Psoas muscle (tissue), 8 donors: Measurements from ENCODE around the gene CEMIP2. TPM values are rescaled to one million over a fixed set of nuclear protein-coding genes. Genes with fewer than 3 reads are reported as not detected.
A peak's percentile ranks its signal among the peaks of the same experiment; 100 is the strongest.
"Not testable (repeated sequence)": the region's sequence is repeated elsewhere in the genome, so short reads cannot be mapped to it uniquely, and the experiment has no call there.

Source experiments
- ATAC-seq, 4 donors: fragments of 200-7000 bp; cut with Tn5 transposase; one replicate each; pipeline ENCODE4 v1.9.1; 2020; ENCODE audit warnings: moderate library complexity in 3 of 4, mild to moderate bottlenecking in 2 of 4
- DNase-seq, 2 donors: peaks; one replicate each; pipeline ENCODE4 v3.0.0-alpha.2; 2020
- H3K27ac ChIP-seq: fragments of 200-600 bp; one replicate; pipeline ENCODE4 v1.8.0; 2022
- H3K27me3 ChIP-seq, 3 donors: fragments of 200-600 bp in 1 of 3; one replicate each; pipeline versions ENCODE4 v1.6.1 to v1.8.0; 2013 to 2022; ENCODE audit warnings: low read length in 2 of 3, mild to moderate bottlenecking in 2 of 3, moderate library complexity in 1 of 3; ENCODE audit not compliant: insufficient read depth in 3 of 3
- H3K36me3 ChIP-seq, 2 donors: fragments of 200-600 bp in 1 of 2; one replicate each; pipeline versions ENCODE4 v1.6.1 to v1.8.0; 2013 to 2022; ENCODE audit warnings: low read depth in 1 of 2, mild to moderate bottlenecking in 1 of 2, moderate library complexity in 1 of 2; ENCODE audit not compliant: insufficient read depth in 1 of 2
- H3K4me1 ChIP-seq: fragments of 200-600 bp; one replicate; pipeline ENCODE4 v1.8.0; 2022
- H3K4me3 ChIP-seq: fragments of 200-600 bp; one replicate; pipeline ENCODE4 v1.8.0; 2022; ENCODE audit warnings: mild to moderate bottlenecking
- H3K9me3 ChIP-seq: fragments of 200-600 bp; one replicate; pipeline ENCODE4 v1.8.0; 2022
- CTCF ChIP-seq: fragments of 200-600 bp; IDR thresholded peaks from one replicate; pipeline ENCODE4 v1.8.0; 2022; ENCODE audit warnings: antibody characterized with exemption
- WGBS, 3 donors: extraction: QIAGEN DNeasy Blood & Tissue Kit; methylation state at CpG; one replicate each; pipeline versions ENCODE4 v1.1.6 to v1.1.7; 2013; 5-methylcytosine and 5-hydroxymethylcytosine counted together
- intact Hi-C, 2 donors: fragments of 100-400 bp; cut with DNase I; formaldehyde crosslinking; loops; one replicate each; pipeline versions ENCODE4 v1.11.0 to v1.14.2; 2022
- polyA plus RNA-seq, 3 donors: library from polyadenylated mRNA; stranded (reverse); fragments of 200-250 nt; gene quantifications; one replicate each; pipeline ENCODE4 v1.2.3, GENCODE V29; 2013
- total RNA-seq, 4 donors: library from RNA; stranded (reverse); fragmentation: NEBNext Ultra II Directional in 2 of 4; extraction: Animal tissue kit (Norgen Biotek cat#: 25700) in 2 of 4; gene quantifications; one replicate each; pipeline versions ENCODE4 v1.2.1 to v1.2.4, GENCODE V29; 2021 to 2023
- donor health status: healthy with polysubstance abuse.
- donor health status: DM: no; HTN: no; CAD: no; lungs with moderate emphysema.
- donor health status: Bipolar disorder and iron deficiency.
- donor health status: healthy.
- donor health status: DM: yes; HTN: yes; CAD: no.
- donor health status: DM: no; HTN: no; CAD: no.
- donor health status: DM: no; HTN: no; CAD: no.
- donor health status: DM: yes; HTN: yes; CAD: no.

CEMIP2 gene
- total and polyA plus RNA-seq, 7 donors: 5.9 to 20.3 (median 9.6) TPM

- Histone ChIP-seq H3K27ac (no peak overlapping the region), H3K36me3 (peaks cover 7 to 66% of the 10 kb centered on the region in 2 donors)
These were observed 76.0 kb downstream of the CEMIP2 start for GRCh38 chr9:71692337-71692736.

GRCh38 chr9:71691576-71691975 lies 76.7 kb downstream of the CEMIP2 start:
- H3K4me1 ChIP-seq, H3K27ac ChIP-seq, H3K9me3 ChIP-seq, H3K4me3 ChIP-seq, H3K27me3 ChIP-seq, intact Hi-C loops, ATAC-seq, DNase-seq: not testable (repeated sequence)
- peaks cover 4 to 63% of the 10 kb centered on the region in 2 donors for H3K36me3 ChIP-seq

More at GRCh38 chr9:71692337-71692736, 76.0 kb downstream of the CEMIP2 start:
- DNase-seq (no peak), ATAC-seq (peak; percentile 70 to 92 (median 82))
- intact Hi-C loops: no loop called here
- Histone ChIP-seq H3K4me3 (no peak overlapping the region), H3K4me1 (peaks cover 5% of the 10 kb centered on the region), H3K9me3 (no peaks in the 10 kb centered on the region), H3K27me3 (no peaks in the 10 kb centered on the region)
- TF ChIP-seq CTCF: no peak
- WGBS, 3 donors: 7 to 13% (median 9%) methylated on average over 1 of the region's 1 CpG

- Histone ChIP-seq H3K27me3 (no peaks in the 10 kb centered on the region), H3K4me3 (no peak overlapping the region), H3K9me3 (no peaks in the 10 kb centered on the region), H3K36me3 (peaks cover 2 to 56% of the 10 kb centered on the region in 2 donors), H3K4me1 (peaks cover 5% of the 10 kb centered on the region), H3K27ac (no peak overlapping the region)
- ATAC-seq (no peak), DNase-seq (no peak)
- no peak for TF ChIP-seq CTCF
- intact Hi-C loops: no loop called here
- 86 to 96% (median 90%) methylated on average over 6 of the region's 6 CpGs for WGBS, 3 donors
These were observed 77.5 kb downstream of the CEMIP2 start for GRCh38 chr9:71690689-71691435.

- intact Hi-C loops: no loop called here
- no peak for DNase-seq
These were observed 78.1 kb downstream of the CEMIP2 start for GRCh38 chr9:71690063-71690688.

More at GRCh38 chr9:71690063-71690688, 78.1 kb downstream of the CEMIP2 start:
- ATAC-seq: no peak
- H3K27ac ChIP-seq: no peak overlapping the region
- H3K4me3 ChIP-seq: no peak overlapping the region
- H3K36me3 ChIP-seq: peaks cover 2 to 51% of the 10 kb centered on the region in 2 donors
- no peaks in the 10 kb centered on the region for H3K27me3 ChIP-seq
- TF ChIP-seq CTCF: no peak
- 82 to 91% (median 87%) methylated on average over 10 of the region's 10 CpGs for WGBS, 3 donors
- peaks cover 5% of the 10 kb centered on the region for H3K4me1 ChIP-seq
- no peaks in the 10 kb centered on the region for H3K9me3 ChIP-seq
